DND-41 (cell line): ENCODE measurements around the gene SPRY4.

Experiments used
- CTCF ChIP-seq: IDR thresholded peaks from 2 replicates; pipeline ENCODE4 v1.5.1; 2012; ENCODE audit warnings: borderline replicate concordance, low read length, moderate library complexity, mild to moderate bottlenecking; ENCODE audit not compliant: poor library complexity, severe bottlenecking; ENCODE audit errors: extremely low read depth
- EZH2 ChIP-seq: IDR thresholded peaks from 3 replicates; pipeline ENCODE4 v1.6.1; 2012; ENCODE audit warnings: borderline replicate concordance, low read depth, mild to moderate bottlenecking, moderate library complexity, low read length, inconsistent platforms; ENCODE audit not compliant: severe bottlenecking

GRCh38 chr5:142316051-142316450, 8.8 kb downstream of the SPRY4 start:
- no peak for TF ChIP-seq CTCF
- no peak for TF ChIP-seq EZH2
